ENCODE measurements around the gene PRICKLE3. TPM values are rescaled to one million over a fixed set of nuclear protein-coding genes. Genes with fewer than 3 reads are reported as not detected.

The PRICKLE3 gene
- total and polyA plus RNA-seq, 4 donors, result 7.6 to 16.3 (median 11.3) TPM

GRCh38 chrX:49199315-49199595 is 13.1 kb upstream of the PRICKLE3 start:
- H3K36me3 ChIP-seq (ENCODE audit: control insufficient read depth in 4 of 4, insufficient read depth in 4 of 4, low read length in 4 of 4), result no peaks in the 10 kb centered on the region
- H3K27ac ChIP-seq (ENCODE audit: low read depth in 1 of 2, low read length in 1 of 2), result no peak overlapping the region
- no peak for TF ChIP-seq CTCF (IDR thresholded peaks at IDR 0.05; ENCODE audit: control extremely low read depth, extremely low read depth)
- H3K4me1 ChIP-seq (ENCODE audit: control insufficient read depth in 5 of 5, insufficient read depth in 5 of 5, low read length in 5 of 5), result peaks cover 0 to 8% (median 3%) of the 10 kb centered on the region in 5 donors
- DNase-seq (no peak), ATAC-seq (ENCODE audit: insufficient read depth, low FRiP score) (no peak)
- 6 to 46% methylated on average over 11 of the region's 11 CpGs for WGBS, 2 donors
- H3K4me3 ChIP-seq, result no peak overlapping the region
- H3K27me3 ChIP-seq (ENCODE audit: control insufficient read depth in 3 of 3, insufficient read depth in 3 of 3, low read length in 2 of 3), result no peaks in the 10 kb centered on the region
- no peak overlapping the region for H3K9ac ChIP-seq (ENCODE audit: insufficient read depth in 1 of 2, low read length in 2 of 2)
- no peaks in the 10 kb centered on the region for H3K9me3 ChIP-seq (ENCODE audit: control insufficient read depth in 4 of 4, insufficient read depth in 3 of 4, low read length in 3 of 4)

- H3K27me3 ChIP-seq (ENCODE audit: control insufficient read depth in 3 of 3, insufficient read depth in 3 of 3, low read length in 2 of 3), result no peaks in the 10 kb centered on the region
- WGBS, 2 donors, result 36 to 49% methylated on average over 12 of the region's 12 CpGs
- no peak overlapping the region for H3K4me3 ChIP-seq
- H3K9me3 ChIP-seq (ENCODE audit: control insufficient read depth in 4 of 4, insufficient read depth in 3 of 4, low read length in 3 of 4), result no peaks in the 10 kb centered on the region
- ATAC-seq (ENCODE audit: insufficient read depth, low FRiP score) (no peak), DNase-seq (no peak)
- no peak overlapping the region for H3K9ac ChIP-seq (ENCODE audit: insufficient read depth in 1 of 2, low read length in 2 of 2)
- no peak overlapping the region for H3K27ac ChIP-seq (ENCODE audit: low read depth in 1 of 2, low read length in 1 of 2)
- H3K4me1 ChIP-seq (ENCODE audit: control insufficient read depth in 5 of 5, insufficient read depth in 5 of 5, low read length in 5 of 5), result peaks cover 0 to 8% (median 3%) of the 10 kb centered on the region in 5 donors
- TF ChIP-seq CTCF (IDR thresholded peaks at IDR 0.05; ENCODE audit: control extremely low read depth, extremely low read depth), result no peak
- H3K36me3 ChIP-seq (ENCODE audit: control insufficient read depth in 4 of 4, insufficient read depth in 4 of 4, low read length in 4 of 4), result no peaks in the 10 kb centered on the region
Observed at GRCh38 chrX:49198540-49199314, 12.6 kb upstream of the PRICKLE3 start.

- Histone ChIP-seq H3K27ac (ENCODE audit: low read depth in 1 of 2, low read length in 1 of 2) (no peak overlapping the region), H3K36me3 (ENCODE audit: control insufficient read depth in 4 of 4, insufficient read depth in 4 of 4, low read length in 4 of 4) (no peaks in the 10 kb centered on the region), H3K9ac (ENCODE audit: insufficient read depth in 1 of 2, low read length in 2 of 2) (no peak overlapping the region), H3K9me3 (ENCODE audit: control insufficient read depth in 4 of 4, insufficient read depth in 3 of 4, low read length in 3 of 4) (no peaks in the 10 kb centered on the region), H3K4me3 (no peak overlapping the region), H3K4me1 (ENCODE audit: control insufficient read depth in 5 of 5, insufficient read depth in 5 of 5, low read length in 5 of 5) (peaks cover 0 to 8% (median 3%) of the 10 kb centered on the region in 5 donors), H3K27me3 (ENCODE audit: control insufficient read depth in 3 of 3, insufficient read depth in 3 of 3, low read length in 2 of 3) (no peaks in the 10 kb centered on the region)
- DNase-seq (no peak), ATAC-seq (ENCODE audit: insufficient read depth, low FRiP score) (no peak)
- no peak for TF ChIP-seq CTCF (IDR thresholded peaks at IDR 0.05; ENCODE audit: control extremely low read depth, extremely low read depth)
- WGBS, 2 donors, result 75 to 85% methylated on average over 13 of the region's 13 CpGs
Observed at GRCh38 chrX:49197543-49198087, 11.4 kb upstream of the PRICKLE3 start.

All from lung (tissue), 12 donors.